ENCODE measurements around the gene KIAA0753. TPM values are rescaled to one million over a fixed set of nuclear protein-coding genes. Genes with fewer than 3 reads are reported as not detected.

Gene KIAA0753
- total RNA-seq, 1 donor from 2014 or later = 7.0 TPM

- Histone ChIP-seq H3K36me3 (no peaks in the 10 kb centered on the region), H3K27me3 (ENCODE audit: low read depth) (peaks cover 52% of the 10 kb centered on the region), H3K4me3 (peak within 1 kb of the TSS; percentile 67), H3K27ac (replicated peaks) (no peak within 1 kb of the TSS), H3K4me1 (peaks cover 19% of the 10 kb centered on the region), H3K9me3 (replicated peaks) (no peaks in the 10 kb centered on the region)
- TF ChIP-seq CTCF (IDR thresholded peaks at IDR 0.05; ENCODE audit: borderline replicate concordance) = no peak
- no peak for DNase-seq
- intact Hi-C loops (cut with micrococcal nuclease) = no loop called here
These were observed 84.1 kb downstream of the KIAA0753 start, which contains the start of gene PITPNM3 for GRCh38 chr17:6556121-6557039. PITPNM3 (minus strand) TSS chr17:6556555; CDS start chr17:6556406, 149 bp downstream.

GRCh38 chr17:6555331-6556120 lies 85.0 kb downstream of the KIAA0753 start:
- intact Hi-C loops (cut with micrococcal nuclease) = no loop called here
- no peak for DNase-seq
- Histone ChIP-seq H3K4me1 (peaks cover 19% of the 10 kb centered on the region), H3K27me3 (ENCODE audit: low read depth) (peaks cover 52% of the 10 kb centered on the region), H3K4me3 (peak overlapping the region; percentile 67), H3K9me3 (replicated peaks) (no peaks in the 10 kb centered on the region), H3K36me3 (no peaks in the 10 kb centered on the region), H3K27ac (replicated peaks) (no peak overlapping the region)
- TF ChIP-seq CTCF (IDR thresholded peaks at IDR 0.05; ENCODE audit: borderline replicate concordance) = no peak

GRCh38 chr17:6554871-6555330 lies 85.6 kb downstream of the KIAA0753 start:
- Histone ChIP-seq H3K36me3 (no peaks in the 10 kb centered on the region), H3K27me3 (ENCODE audit: low read depth) (peaks cover 52% of the 10 kb centered on the region), H3K27ac (replicated peaks) (no peak overlapping the region), H3K4me1 (peaks cover 19% of the 10 kb centered on the region), H3K4me3 (peak overlapping the region; percentile 67), H3K9me3 (replicated peaks) (no peaks in the 10 kb centered on the region)
- no peak for TF ChIP-seq CTCF (IDR thresholded peaks at IDR 0.05; ENCODE audit: borderline replicate concordance)
- intact Hi-C loops (cut with micrococcal nuclease) = no loop called here
- no peak for DNase-seq

GRCh38 chr17:6554342-6554741 lies 86.2 kb downstream of the KIAA0753 start:
- H3K27ac ChIP-seq (replicated peaks) = no peak overlapping the region
- no peaks in the 10 kb centered on the region for H3K36me3 ChIP-seq
- H3K27me3 ChIP-seq (ENCODE audit: low read depth) = peaks cover 52% of the 10 kb centered on the region
- DNase-seq = no peak
- peaks cover 19% of the 10 kb centered on the region for H3K4me1 ChIP-seq
- no peaks in the 10 kb centered on the region for H3K9me3 ChIP-seq (replicated peaks)
- TF ChIP-seq CTCF (IDR thresholded peaks at IDR 0.05; ENCODE audit: borderline replicate concordance) = no peak
- intact Hi-C loops (cut with micrococcal nuclease) = no loop called here
- H3K4me3 ChIP-seq = no peak overlapping the region

- intact Hi-C loops (cut with micrococcal nuclease) = no loop called here
- no peak for TF ChIP-seq CTCF (IDR thresholded peaks at IDR 0.05; ENCODE audit: borderline replicate concordance)
These were observed 88.5 kb downstream of the KIAA0753 start for GRCh38 chr17:6551869-6552531.

More at GRCh38 chr17:6551869-6552531, 88.5 kb downstream of the KIAA0753 start:
- Histone ChIP-seq H3K36me3 (no peaks in the 10 kb centered on the region), H3K27ac (replicated peaks) (no peak overlapping the region), H3K4me3 (no peak overlapping the region), H3K4me1 (peaks cover 32% of the 10 kb centered on the region), H3K27me3 (ENCODE audit: low read depth) (peaks cover 47% of the 10 kb centered on the region), H3K9me3 (replicated peaks) (no peaks in the 10 kb centered on the region)
- DNase-seq = no peak

Data from left ventricle myocardium inferior (tissue), 1 donor.